NOMO-1 treated with DMSO at 0.1 percent for 48 hours (cell line): ENCODE data around the gene WDR18.

Experiments
- DNase-seq: peaks from one replicate; lab custom pipeline; 2025; ENCODE audit not compliant: unreplicated experiment; lab: John Stamatoyannopoulos, UW

Gene WDR18

GRCh38 chr19:984165-984967 lies at the start of gene WDR18:
Gene WDR18 (plus strand): TSS chr19:984345. CDS start chr19:984354, 9 bp downstream.
- peak; percentile 80 for DNase-seq

- no peak for DNase-seq
These were observed 49.2 kb upstream of the WDR18 start for GRCh38 chr19:934865-935479.

GRCh38 chr19:936175-936546 lies 48.0 kb upstream of the WDR18 start:
- no peak for DNase-seq

GRCh38 chr19:937259-937694 lies 46.9 kb upstream of the WDR18 start:
- no peak for DNase-seq

GRCh38 chr19:938233-938923 lies 45.8 kb upstream of the WDR18 start:
- no peak for DNase-seq

GRCh38 chr19:939439-939838 lies 44.7 kb upstream of the WDR18 start:
- no peak for DNase-seq

- DNase-seq, result no peak
These were observed 44.2 kb upstream of the WDR18 start for GRCh38 chr19:939922-940321.

GRCh38 chr19:940591-941291 lies 43.4 kb upstream of the WDR18 start:
- no peak for DNase-seq

GRCh38 chr19:941292-942132 lies 42.6 kb upstream of the WDR18 start:
- no peak for DNase-seq

- no peak for DNase-seq
These were observed 42.0 kb upstream of the WDR18 start for GRCh38 chr19:942133-942645.

- no peak for DNase-seq
These were observed 40.5 kb upstream of the WDR18 start for GRCh38 chr19:943551-944170.

GRCh38 chr19:944171-944567 lies 40.0 kb upstream of the WDR18 start:
- DNase-seq, result no peak

- DNase-seq, result no peak
These were observed 39.4 kb upstream of the WDR18 start for GRCh38 chr19:944663-945241.

- DNase-seq, result no peak
These were observed 38.5 kb upstream of the WDR18 start for GRCh38 chr19:945401-946252.

GRCh38 chr19:947090-947706 lies 36.9 kb upstream of the WDR18 start:
- DNase-seq, result no peak

- peak; percentile 88 for DNase-seq
These were observed 36.2 kb upstream of the WDR18 start for GRCh38 chr19:947707-948539.

GRCh38 chr19:948842-949496 lies 35.2 kb upstream of the WDR18 start:
- no peak for DNase-seq
